Brain microvascular endothelial cell (primary cell): ENCODE data around the gene EDEM3.

Source experiments
- DNase-seq: peaks from one replicate; pipeline ENCODE4 v3.0.0-alpha.2; 2020
- H3K27ac ChIP-seq: fragments of 250-450 bp; sonication (Bioruptor Pico); 2 replicates; pipeline ENCODE4 v1.5.1; 2020; ENCODE audit warnings: mild to moderate bottlenecking, moderate library complexity
- H3K27me3 ChIP-seq: fragments of 250-450 bp; sonication (Bioruptor Pico); replicated peaks from 2 replicates; pipeline ENCODE4 v1.5.1; 2020; ENCODE audit warnings: mild to moderate bottlenecking
- H3K36me3 ChIP-seq: fragments of 250-450 bp; sonication (Bioruptor Pico); replicated peaks from 2 replicates; pipeline ENCODE4 v1.5.1; 2020; ENCODE audit warnings: mild to moderate bottlenecking
- H3K4me3 ChIP-seq: 2 replicates; pipeline ENCODE4 v1.5.1; 2011; ENCODE audit warnings: low read depth, mild to moderate bottlenecking, control low read depth, low read length, moderate library complexity
- CTCF ChIP-seq: IDR thresholded peaks from 2 replicates; pipeline ENCODE4 v1.5.1; 2011; ENCODE audit warnings: low read depth, mild to moderate bottlenecking, moderate library complexity, low read length, control low read depth, inconsistent platforms; ENCODE audit errors: missing control alignments
- in situ Hi-C: cut with HindIII; loops from 2 replicates; pipeline ENCODE4 v1.10.0; 2017; ENCODE audit warnings: low sequenced_read_pairs, low pct_ligation_motif_present

EDEM3 gene

GRCh38 chr1:184752656-184753055 is 2.0 kb downstream of the EDEM3 start:
- no peaks in the 10 kb centered on the region for H3K36me3 ChIP-seq
- no peaks in the 10 kb centered on the region for H3K27me3 ChIP-seq
- no peak overlapping the region for H3K4me3 ChIP-seq
- DNase-seq = no peak
- H3K27ac ChIP-seq = no peak overlapping the region
- TF ChIP-seq CTCF = no peak
- in situ Hi-C loops = no loop called here

- no peak for DNase-seq
- Histone ChIP-seq H3K36me3 (no peaks in the 10 kb centered on the region), H3K27me3 (no peaks in the 10 kb centered on the region), H3K27ac (no peak overlapping the region), H3K4me3 (no peak overlapping the region)
- TF ChIP-seq CTCF = no peak
- in situ Hi-C loops = no loop called here
Observed at GRCh38 chr1:184748740-184749139, 5.9 kb downstream of the EDEM3 start.

- no peaks in the 10 kb centered on the region for H3K27me3 ChIP-seq
- no peak for DNase-seq
- H3K27ac ChIP-seq = no peak overlapping the region
- H3K36me3 ChIP-seq = no peaks in the 10 kb centered on the region
- no peak for TF ChIP-seq CTCF
- in situ Hi-C loops = no loop called here
- H3K4me3 ChIP-seq = no peak overlapping the region
Observed at GRCh38 chr1:184747089-184747955, 7.3 kb downstream of the EDEM3 start.

GRCh38 chr1:184745929-184746638 is 8.6 kb downstream of the EDEM3 start:
- no peak for TF ChIP-seq CTCF
- Histone ChIP-seq H3K27ac (no peak overlapping the region), H3K36me3 (no peaks in the 10 kb centered on the region), H3K4me3 (no peak overlapping the region), H3K27me3 (no peaks in the 10 kb centered on the region)
- in situ Hi-C loops = no loop called here
- DNase-seq = no peak

- H3K4me3 ChIP-seq = no peak overlapping the region
- H3K27me3 ChIP-seq = no peaks in the 10 kb centered on the region
- TF ChIP-seq CTCF = no peak
- H3K27ac ChIP-seq = no peak overlapping the region
- no peaks in the 10 kb centered on the region for H3K36me3 ChIP-seq
- in situ Hi-C loops = no loop called here
- no peak for DNase-seq
Observed at GRCh38 chr1:184745110-184745509, 9.5 kb downstream of the EDEM3 start.
